PC-3 (cell line): ENCODE data around the gene FAM9C.

Source experiments
- CTCF ChIP-seq: fragments of 300-600 bp; sonication (generic); conservative IDR thresholded peaks from 2 replicates; pipeline ENCODE4 v1.5.1; 2017; ENCODE audit warnings: antibody characterized with exemption, low read depth, mild to moderate bottlenecking, low read length
- EZH2 ChIP-seq: fragments of 300-600 bp; sonication (generic); IDR thresholded peaks from one replicate; pipeline ENCODE4 v1.6.1; 2017; ENCODE audit warnings: antibody characterized with exemption, mild to moderate bottlenecking, low read length; ENCODE audit not compliant: unreplicated experiment

- TF ChIP-seq CTCF: no peak
- TF ChIP-seq EZH2: no peak
Measured at GRCh38 chrX:13043138-13043537, 1.3 kb downstream of the FAM9C start.
